Measurements from ENCODE around the gene CNNM2.
"Not testable (repeated sequence)": the region's sequence is repeated elsewhere in the genome, so short reads cannot be mapped to it uniquely, and the experiment has no call there.

The CNNM2 gene

GRCh38 chr10:103040418-103040817 lies 122.3 kb downstream of the CNNM2 start:
- DNase-seq (ENCODE audit: low read depth in 2 of 2), result peak in 1 of 2 experiments; percentile 11

- no peak for DNase-seq (ENCODE audit: low read depth in 2 of 2)
Observed at GRCh38 chr10:103041391-103041790, 123.3 kb downstream of the CNNM2 start.

- no peak for DNase-seq (ENCODE audit: low read depth in 2 of 2)
Observed at GRCh38 chr10:103042129-103042528, 124.0 kb downstream of the CNNM2 start.

- DNase-seq (ENCODE audit: low read depth in 2 of 2), result no peak
Observed at GRCh38 chr10:103042908-103043307, 124.8 kb downstream of the CNNM2 start.

- DNase-seq (ENCODE audit: low read depth in 2 of 2), result peak in 1 of 2 experiments; percentile 15
Observed at GRCh38 chr10:103044942-103045489, 126.9 kb downstream of the CNNM2 start.

GRCh38 chr10:103045961-103046360 lies 127.9 kb downstream of the CNNM2 start:
- DNase-seq (ENCODE audit: low read depth in 2 of 2), result no peak

GRCh38 chr10:103047381-103047780 lies 129.3 kb downstream of the CNNM2 start:
- DNase-seq (ENCODE audit: low read depth in 2 of 2), result no peak

- DNase-seq (ENCODE audit: low read depth in 2 of 2), result no peak
Observed at GRCh38 chr10:103049237-103049636, 131.1 kb downstream of the CNNM2 start.

- DNase-seq (ENCODE audit: low read depth in 2 of 2), result peak in 1 of 2 experiments; percentile 20
Observed at GRCh38 chr10:103053659-103054581, 135.8 kb downstream of the CNNM2 start.

GRCh38 chr10:103054621-103055020 lies 136.5 kb downstream of the CNNM2 start:
- no peak for DNase-seq (ENCODE audit: low read depth in 2 of 2)

GRCh38 chr10:103055105-103055504 lies 137.0 kb downstream of the CNNM2 start:
- no peak for DNase-seq (ENCODE audit: low read depth in 2 of 2)

- no peak for DNase-seq (ENCODE audit: low read depth in 2 of 2)
Observed at GRCh38 chr10:103058034-103058433, 139.9 kb downstream of the CNNM2 start.

GRCh38 chr10:103060575-103060974 lies 142.5 kb downstream of the CNNM2 start:
- DNase-seq (ENCODE audit: low read depth in 2 of 2), result no peak

- DNase-seq (ENCODE audit: low read depth in 2 of 2), result no peak
Observed at GRCh38 chr10:103062854-103063590, 144.9 kb downstream of the CNNM2 start.

- no peak for DNase-seq (ENCODE audit: low read depth in 2 of 2)
Observed at GRCh38 chr10:103064956-103065355, 146.9 kb downstream of the CNNM2 start.

GRCh38 chr10:103066141-103067098 lies 148.3 kb downstream of the CNNM2 start:
- no peak for DNase-seq (ENCODE audit: low read depth in 2 of 2)

GRCh38 chr10:103067099-103067477 lies 149.0 kb downstream of the CNNM2 start:
- not testable (repeated sequence) for DNase-seq (ENCODE audit: low read depth in 2 of 2)

GRCh38 chr10:103067484-103067883 lies 149.4 kb downstream of the CNNM2 start:
- DNase-seq (ENCODE audit: low read depth in 2 of 2), result no peak

- DNase-seq (ENCODE audit: low read depth in 2 of 2), result no peak
Observed at GRCh38 chr10:103067956-103068355, 149.9 kb downstream of the CNNM2 start.

GRCh38 chr10:103069453-103070331 lies 151.6 kb downstream of the CNNM2 start:
- peak in 1 of 2 experiments; percentile 7 for DNase-seq (ENCODE audit: low read depth in 2 of 2)

All from fibroblast of skin of left quadriceps (primary cell).